ENCODE results near the gene INTS13. TPM values are rescaled to one million over a fixed set of nuclear protein-coding genes. Genes with fewer than 3 reads are reported as not detected.

Gene INTS13
- polyA plus RNA-seq, 1 of the 3 experiments (the other 2 are of a cell fraction) = 7.2 TPM

DNA sequence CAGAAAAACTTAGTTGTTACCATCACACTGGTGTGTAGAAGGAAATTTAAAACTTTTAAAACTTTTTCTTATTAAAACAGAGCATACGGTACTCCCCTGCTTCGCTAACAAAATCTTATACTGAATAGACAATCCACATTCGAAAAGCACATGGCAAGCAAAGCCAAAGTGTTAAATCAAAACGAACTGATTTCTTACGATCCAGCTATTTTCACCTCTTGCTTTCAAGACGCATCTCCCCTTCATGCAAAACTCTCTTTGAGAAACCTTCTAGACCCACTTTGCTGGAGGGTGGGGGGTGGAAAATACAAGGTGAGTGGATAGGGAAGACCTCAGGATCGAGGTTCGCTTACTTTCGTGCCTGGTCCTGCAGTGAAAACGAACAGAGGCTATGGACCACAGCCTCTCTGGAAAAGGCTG is 328 bp downstream of the INTS13 start:
- peak overlapping the region; percentile 91 to 93 for H3K27ac ChIP-seq (ENCODE audit: low read depth in 2 of 2, low read length in 1 of 2)
- H3F3A ChIP-seq (replicated peaks; ENCODE audit: insufficient read depth) = no peaks in the 10 kb centered on the region
- TF ChIP-seq EP300 (IDR thresholded peaks at IDR 0.05; ENCODE audit: borderline replicate concordance in 1 of 2, low read depth in 1 of 2, low read length in 1 of 2) (no peak), MAX (IDR thresholded peaks at IDR 0.05; ENCODE audit: low read depth) (peak; percentile 46; the same call in 1 of the 2 replicates), RFX5 (IDR thresholded peaks at IDR 0.05; ENCODE audit: low read length) (no peak)
- peaks cover 3 to 16% of the 10 kb centered on the region in 2 experiments for H3K36me3 ChIP-seq (replicated peaks in 1 of 2; ENCODE audit: control insufficient read depth in 1 of 2, insufficient read depth in 2 of 2, low read length in 1 of 2)
- WGBS (ENCODE audit: low lambda C conversion rate) = under 1% methylated on average over 10 of the region's 10 CpGs
- peaks cover 18% of the 10 kb centered on the region for H4K20me1 ChIP-seq (ENCODE audit: insufficient read depth)
- H3K27me3 ChIP-seq (ENCODE audit: insufficient read depth) = no peaks in the 10 kb centered on the region
- H3K9me3 ChIP-seq = no peaks in the 10 kb centered on the region
- CTCF ChIA-PET = interaction anchor here (0.9 to 1.2 kb wide), 3 partner anchors 18 to 76 kb away, joined by 3 read pairs; partner anchors contain the start of gene TM7SF3
- peak overlapping the region; percentile 93 for H3K4me2 ChIP-seq
- no peak for DNase-seq
- H2AFZ ChIP-seq (ENCODE audit: low read depth) = peak overlapping the region; percentile 59; the same call in 1 of the 2 replicates
- POLR2A ChIA-PET = no interaction called here
- peaks cover 20 to 24% of the 10 kb centered on the region in 2 experiments; a peak in 3 of 4 replicates for H3K4me1 ChIP-seq (ENCODE audit: control insufficient read depth in 1 of 2, insufficient read depth in 2 of 2, low read depth in 1 of 2, low read length in 1 of 2)
- H3K79me2 ChIP-seq (ENCODE audit: insufficient read depth) = peaks cover 78% of the 10 kb centered on the region
- peak overlapping the region; percentile 90 for H3K9ac ChIP-seq
- H3K9me2 ChIP-seq = no peaks in the 10 kb centered on the region; the same call in 1 of the 2 replicates
- peak overlapping the region; percentile 96 to 98 for H3K4me3 ChIP-seq (ENCODE audit: low read depth in 2 of 2, low read length in 1 of 2)

DNA sequence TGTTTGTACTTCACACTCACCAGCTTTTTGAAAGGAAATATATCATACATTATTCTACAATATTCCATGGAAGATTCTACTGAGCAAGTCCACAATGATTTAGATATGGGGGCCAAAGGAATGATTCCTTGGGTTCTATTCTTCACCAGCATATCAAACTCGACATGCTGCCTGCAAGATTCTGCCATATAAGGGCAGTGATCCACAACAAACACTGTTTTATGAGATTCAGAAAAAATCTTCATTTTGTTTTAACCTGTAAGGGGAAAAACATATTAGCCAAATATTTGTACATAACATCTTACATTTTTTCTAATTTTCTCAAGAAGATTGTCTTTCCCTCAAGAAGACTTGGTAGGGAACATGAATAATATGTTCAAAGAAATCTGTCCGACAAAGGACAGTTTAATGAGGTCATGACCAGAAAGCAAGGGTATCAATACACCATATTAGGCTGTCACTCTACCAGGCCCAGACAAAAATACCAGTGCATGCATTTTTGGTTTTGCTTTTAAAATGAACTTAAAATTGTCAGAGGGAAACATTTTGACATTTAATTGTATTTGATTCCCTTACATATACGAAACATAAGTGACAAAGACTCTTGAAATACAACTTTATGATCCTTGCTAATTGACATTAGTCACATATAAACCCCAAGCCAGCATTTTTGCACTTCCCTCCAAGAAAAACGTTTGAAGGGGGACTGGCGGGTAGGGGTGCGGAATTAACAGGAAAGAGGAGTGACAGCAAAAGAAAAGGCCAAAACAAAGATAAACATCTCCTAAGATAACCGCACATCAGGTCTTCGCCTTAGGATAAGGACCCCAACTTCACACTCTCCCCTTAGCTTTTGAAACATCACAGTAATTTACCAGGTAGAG is 980 bp downstream of the INTS13 start:
- no peaks in the 10 kb centered on the region for H3K9me3 ChIP-seq
- peak overlapping the region; percentile 22 to 93; a peak in 2 of 4 replicates for H3K27ac ChIP-seq (ENCODE audit: low read depth in 2 of 2, low read length in 1 of 2)
- no peak for DNase-seq
- H4K20me1 ChIP-seq (ENCODE audit: insufficient read depth) = peaks cover 18% of the 10 kb centered on the region
- H3K4me1 ChIP-seq (ENCODE audit: control insufficient read depth in 1 of 2, insufficient read depth in 2 of 2, low read depth in 1 of 2, low read length in 1 of 2) = peaks cover 20 to 24% of the 10 kb centered on the region in 2 experiments; a peak in 3 of 4 replicates
- H2AFZ ChIP-seq (ENCODE audit: low read depth) = no peak overlapping the region
- H3K27me3 ChIP-seq (ENCODE audit: insufficient read depth) = no peaks in the 10 kb centered on the region
- 15% methylated on average over 8 of the region's 8 CpGs for WGBS (ENCODE audit: low lambda C conversion rate)
- peak overlapping the region; percentile 96 to 98 for H3K4me3 ChIP-seq (ENCODE audit: low read depth in 2 of 2, low read length in 1 of 2)
- H3K4me2 ChIP-seq = peak overlapping the region; percentile 93
- ChIA-PET POLR2A (no interaction called here), CTCF (interaction anchor here (0.9 to 2.3 kb wide), 6 partner anchors 18 to 79 kb away, joined by 3 to 7 read pairs (median 4); partner anchors contain the start of gene TM7SF3)
- no peaks in the 10 kb centered on the region for H3F3A ChIP-seq (replicated peaks; ENCODE audit: insufficient read depth)
- H3K9ac ChIP-seq = peak overlapping the region; percentile 90
- peaks cover 4 to 21% of the 10 kb centered on the region in 2 experiments for H3K36me3 ChIP-seq (replicated peaks in 1 of 2; ENCODE audit: control insufficient read depth in 1 of 2, insufficient read depth in 2 of 2, low read length in 1 of 2)
- TF ChIP-seq NFIC (IDR thresholded peaks at IDR 0.05; ENCODE audit: borderline replicate concordance) (no peak), TCF12 (IDR thresholded peaks at IDR 0.05) (no peak), ELF1 (IDR thresholded peaks at IDR 0.05) (no peak), GABPA (IDR thresholded peaks at IDR 0.05; ENCODE audit: low read depth) (no peak), RXRA (IDR thresholded peaks at IDR 0.05; ENCODE audit: borderline replicate concordance, low read depth) (no peak), FOXM1 (IDR thresholded peaks at IDR 0.05; ENCODE audit: low read depth) (no peak)
- peaks cover 73% of the 10 kb centered on the region for H3K79me2 ChIP-seq (ENCODE audit: insufficient read depth)
- H3K9me2 ChIP-seq = no peaks in the 10 kb centered on the region; the same call in 1 of the 2 replicates

Measured in SK-N-SH (cell line).